GM19397 (cell line): ENCODE results near the gene RASL11A.
"Not testable (repeated sequence)": the region's sequence is repeated elsewhere in the genome, so short reads cannot be mapped to it uniquely, and the experiment has no call there.

Experiments used
- ATAC-seq: cut with Tn5 transposase; IDR thresholded peaks from one replicate; pipeline ENCODE4 v1.9.1; 2021; ENCODE audit warnings: mild to moderate bottlenecking, moderate library complexity; ENCODE audit not compliant: unreplicated experiment

Gene RASL11A

GRCh38 chr13:27266917-27267316 lies 3.7 kb upstream of the RASL11A start:
- no peak for ATAC-seq

GRCh38 chr13:27267596-27267995 lies 3.0 kb upstream of the RASL11A start:
- no peak for ATAC-seq

GRCh38 chr13:27269114-27269665 lies 1.4 kb upstream of the RASL11A start:
- ATAC-seq, result no peak

- no peak for ATAC-seq
These were observed 1.0 kb downstream of the RASL11A start for GRCh38 chr13:27271570-27272096.

- no peak for ATAC-seq
These were observed 3.2 kb downstream of the RASL11A start for GRCh38 chr13:27273658-27274425.

DNA sequence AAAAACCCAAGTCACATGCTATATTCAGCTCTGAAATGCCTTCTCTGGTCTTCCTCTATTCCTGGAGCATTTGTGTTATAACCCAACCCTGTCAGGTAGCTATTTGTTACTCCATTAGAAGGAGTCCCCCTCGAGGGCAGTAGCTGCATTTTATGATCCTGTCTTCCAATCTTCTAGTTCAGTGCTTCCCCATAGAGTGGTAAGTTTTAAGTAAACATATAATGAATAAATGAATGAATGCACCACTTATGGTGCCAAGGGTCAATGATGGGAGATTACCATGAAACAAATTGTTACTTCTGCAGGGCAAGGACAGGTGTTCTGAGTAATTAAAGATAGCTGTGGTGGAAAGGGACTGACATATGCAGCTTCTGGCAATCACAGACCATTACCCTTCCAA lies 4.0 kb downstream of the RASL11A start:
- ATAC-seq, result no peak

- ATAC-seq, result no peak
These were observed 5.6 kb downstream of the RASL11A start for GRCh38 chr13:27276188-27276587.

DNA sequence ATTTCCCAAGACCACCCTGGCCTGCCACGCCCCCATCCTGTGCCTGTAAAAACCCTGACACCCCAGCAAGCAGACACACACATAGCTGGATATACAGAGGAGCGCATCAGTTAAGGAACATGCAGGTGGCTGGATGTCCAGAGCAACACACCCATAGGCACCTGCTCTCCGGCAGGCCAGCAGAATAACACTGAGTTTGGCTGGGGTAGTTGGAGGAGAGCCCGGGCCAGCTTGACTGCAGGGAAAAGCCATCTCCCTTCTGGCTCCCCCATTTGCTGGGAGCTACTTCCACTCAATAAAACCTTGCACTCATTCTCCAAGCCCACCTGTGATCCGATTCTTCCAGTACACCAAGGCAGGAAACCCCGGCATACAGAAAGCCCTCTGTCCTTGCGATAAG lies 8.9 kb downstream of the RASL11A start:
- ATAC-seq, result no peak

GRCh38 chr13:27280009-27280656 lies 9.5 kb downstream of the RASL11A start:
- ATAC-seq, result no peak

DNA sequence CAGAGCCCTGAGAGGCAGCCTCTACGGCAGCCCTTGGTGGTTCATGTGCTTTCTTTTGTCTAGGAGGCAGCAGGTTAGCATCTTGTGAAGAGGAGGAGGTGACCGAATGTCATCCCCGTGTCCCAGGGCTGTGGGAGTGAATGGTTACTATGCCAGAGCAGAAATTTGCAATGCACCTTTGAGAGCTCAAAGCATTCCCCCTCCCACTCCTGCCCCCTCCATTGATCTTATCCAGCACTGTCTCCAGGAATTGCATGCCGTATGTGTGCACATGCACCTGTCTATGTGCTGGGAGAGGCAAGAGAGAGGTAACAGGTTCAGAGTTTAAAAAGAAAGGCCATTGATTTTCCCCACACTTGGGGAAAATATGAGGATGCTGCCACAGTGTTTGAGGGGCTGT lies 10.2 kb downstream of the RASL11A start:
- ATAC-seq, result no peak

- ATAC-seq, result no peak
These were observed 10.8 kb downstream of the RASL11A start for GRCh38 chr13:27281420-27281819.

DNA sequence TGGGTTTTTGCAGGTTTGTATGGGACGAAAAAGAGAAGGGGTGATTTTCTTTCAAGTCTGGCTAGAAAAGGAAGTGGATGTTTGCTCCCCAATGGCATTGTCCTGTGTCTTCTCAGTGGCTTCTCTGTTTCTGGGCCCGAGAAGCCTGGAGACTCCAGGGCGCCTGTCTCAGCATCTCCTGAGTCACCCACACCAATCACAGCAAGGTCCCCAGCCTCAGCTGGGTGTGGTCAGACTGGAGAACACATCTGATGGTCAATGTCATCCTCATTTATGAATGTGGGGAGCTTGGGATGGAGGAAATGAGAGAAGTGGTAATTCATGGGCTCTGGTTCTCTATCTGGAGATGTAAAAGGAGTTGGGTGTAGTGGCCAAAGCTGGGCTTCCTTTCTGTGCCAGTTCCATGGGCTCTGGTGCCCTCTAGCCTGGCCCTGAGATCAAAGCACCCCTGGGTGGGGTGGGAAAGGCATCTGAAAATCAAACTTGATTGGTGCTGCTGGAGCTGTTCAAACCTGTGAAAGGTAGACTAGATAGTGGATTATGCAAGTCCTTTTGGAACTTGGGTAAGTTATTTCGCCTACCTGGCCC lies 13.4 kb downstream of the RASL11A start:
- ATAC-seq, result no peak

- ATAC-seq, result no peak
These were observed 17.8 kb downstream of the RASL11A start for GRCh38 chr13:27288392-27288791.

- no peak for ATAC-seq
These were observed 18.5 kb downstream of the RASL11A start for GRCh38 chr13:27289011-27289665.

DNA sequence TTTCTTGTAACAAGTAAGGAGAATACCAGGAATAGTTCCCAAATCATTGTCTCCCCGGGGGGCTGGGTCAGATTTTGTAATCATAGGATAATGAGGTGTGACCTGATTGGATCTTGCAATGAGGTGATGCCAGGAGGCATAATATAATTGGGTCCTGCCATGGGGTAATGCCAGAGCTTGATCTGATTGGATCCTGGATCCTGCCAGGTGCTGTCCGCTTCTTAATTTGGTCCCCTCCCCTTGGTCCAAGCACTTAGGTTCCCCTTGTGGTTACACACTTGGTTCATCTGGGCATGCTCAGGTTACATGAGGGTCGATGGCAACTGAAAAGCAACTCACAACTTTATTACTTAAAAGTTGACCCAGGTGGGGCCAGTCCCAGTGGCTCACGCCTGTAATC lies 20.1 kb downstream of the RASL11A start:
- ATAC-seq, result no peak

DNA sequence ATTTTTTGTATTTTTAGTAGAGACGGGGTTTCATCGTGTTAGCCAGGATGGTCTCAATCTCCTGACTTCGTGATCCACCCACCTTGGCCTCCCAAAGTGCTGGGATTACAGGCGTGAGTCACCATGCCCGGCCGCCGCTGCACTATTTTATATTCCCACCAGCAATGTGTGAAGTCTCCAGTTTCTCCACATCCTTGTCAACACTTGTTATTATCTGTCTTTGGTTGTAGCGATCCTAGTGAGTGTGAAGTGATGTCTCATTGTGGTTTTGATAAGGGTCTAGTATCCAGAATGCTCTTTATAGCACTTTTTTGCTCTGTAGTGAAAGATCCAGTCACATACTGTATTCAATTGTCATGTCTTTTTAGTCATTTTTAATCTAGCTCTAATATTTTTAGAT lies 21.3 kb downstream of the RASL11A start:
- not testable (repeated sequence) for ATAC-seq

DNA sequence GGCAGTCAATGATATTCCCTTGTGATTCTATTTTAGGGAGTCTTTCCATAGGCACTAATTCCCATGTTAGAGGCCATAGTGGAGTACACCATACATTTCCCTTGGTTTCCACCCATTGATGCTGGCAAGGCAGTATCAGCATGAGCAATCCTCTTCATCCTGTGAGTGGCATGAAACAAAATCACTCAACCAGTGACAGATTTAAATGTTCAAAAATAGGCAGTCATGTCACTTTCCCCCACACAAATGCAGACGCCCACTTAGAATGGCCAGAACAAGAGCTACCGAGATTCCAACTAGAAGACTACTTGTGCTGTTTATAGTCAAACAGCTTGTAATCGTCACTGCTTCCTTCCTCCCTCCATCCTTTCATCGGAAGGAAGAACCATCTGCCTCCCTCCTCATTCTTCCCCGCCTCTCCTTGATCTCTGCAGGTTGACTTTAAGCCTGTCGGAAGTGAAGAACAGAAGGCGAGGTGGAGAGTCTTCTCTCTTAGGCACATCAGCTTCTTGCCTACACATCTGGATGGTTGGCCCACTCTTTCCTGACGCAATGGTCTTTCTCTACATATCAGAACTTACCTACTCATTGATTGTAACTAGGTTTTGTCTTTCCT lies 22.6 kb downstream of the RASL11A start:
- ATAC-seq, result no peak

DNA sequence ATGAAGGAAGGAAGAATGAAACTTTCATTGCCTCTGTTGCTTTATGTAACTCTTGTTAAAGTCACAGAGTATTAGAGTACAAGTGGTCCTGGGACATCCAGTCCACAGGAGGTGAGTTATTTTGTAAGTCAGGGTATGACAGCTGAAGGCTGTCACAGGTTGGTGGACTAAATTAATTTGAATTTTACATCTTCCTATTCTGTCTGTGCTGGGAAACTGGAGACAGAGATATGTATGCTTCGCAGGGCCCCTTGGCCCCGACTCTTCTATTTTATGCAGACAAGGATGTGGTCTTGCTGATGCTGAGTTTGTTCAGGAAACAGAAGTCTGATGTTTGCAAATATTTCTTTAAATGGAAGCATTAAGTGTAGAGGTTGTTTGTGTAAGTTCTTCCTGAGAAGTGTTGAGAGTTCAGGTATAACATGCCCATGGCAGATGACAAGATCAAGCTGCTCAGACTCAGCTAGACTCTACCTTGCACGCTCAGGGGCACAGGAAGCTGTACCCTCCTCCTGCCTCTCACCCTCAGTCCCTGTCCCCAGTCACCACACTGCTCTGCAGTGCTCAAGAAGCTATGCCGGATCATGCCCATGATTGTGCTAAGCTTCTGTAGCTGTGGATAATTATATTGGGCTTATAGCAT lies 23.4 kb downstream of the RASL11A start:
- no peak for ATAC-seq

DNA sequence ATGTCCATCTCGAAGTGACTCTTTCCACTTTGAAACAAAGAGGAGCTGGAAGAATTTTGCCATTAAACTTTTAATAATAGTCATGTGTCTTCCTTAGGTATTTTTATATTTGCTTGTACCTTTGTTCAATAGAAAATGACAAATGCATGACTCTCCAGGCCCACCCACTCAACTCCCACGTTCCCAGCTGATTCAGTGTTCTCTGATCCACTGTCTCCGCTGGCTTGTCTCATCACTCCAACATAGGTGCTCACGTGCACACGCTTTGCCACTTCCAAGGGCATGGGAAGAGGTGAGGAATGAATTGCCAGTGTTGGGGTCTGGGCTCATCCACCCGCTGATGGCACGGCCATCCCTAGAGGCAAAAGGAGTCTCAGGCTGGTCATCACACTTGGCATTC lies 24.5 kb downstream of the RASL11A start:
- ATAC-seq, result no peak

DNA sequence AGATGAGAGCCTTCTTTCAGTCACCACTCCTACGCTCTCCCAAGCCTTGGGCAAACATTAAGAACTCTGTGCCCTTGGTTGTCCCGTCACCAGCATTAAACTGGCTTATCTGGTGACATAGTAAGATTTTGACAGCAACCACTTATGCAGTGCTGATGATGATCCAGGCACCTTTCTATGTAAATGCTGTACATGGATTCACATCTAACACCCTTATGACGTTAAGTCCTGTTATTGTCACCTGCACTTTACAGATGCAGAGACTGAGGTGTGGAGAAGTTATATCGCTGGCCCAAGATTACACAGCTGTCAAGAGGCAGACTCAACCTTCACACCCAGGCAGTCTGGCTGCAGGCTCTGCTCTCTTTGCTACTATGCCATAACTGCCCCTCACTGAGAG lies 25.0 kb downstream of the RASL11A start:
- no peak for ATAC-seq
